ENCODE data around the gene SH2D3A.
"Not testable (repeated sequence)": the region's sequence is repeated elsewhere in the genome, so short reads cannot be mapped to it uniquely, and the experiment has no call there.

DNA sequence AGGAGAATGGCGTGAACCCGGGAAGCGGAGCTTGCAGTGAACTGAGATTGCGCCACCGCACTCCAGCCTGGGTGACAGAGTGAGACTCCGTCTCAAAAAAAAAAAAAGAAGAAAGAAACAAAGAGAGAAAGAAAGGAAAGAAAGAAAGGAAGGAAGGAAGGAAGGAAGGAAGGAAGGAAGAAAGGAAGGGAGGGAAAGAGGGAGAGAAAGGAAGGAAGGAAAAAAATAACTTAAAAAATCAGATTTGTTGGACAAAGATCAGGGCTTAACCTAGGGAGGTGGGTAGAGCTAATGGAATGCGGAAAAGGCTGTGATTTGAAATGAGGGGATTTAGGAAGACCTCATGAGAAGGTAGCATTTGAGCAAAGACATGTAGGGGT is 4.4 kb upstream of the SH2D3A start:
- TF ChIP-seq, protein P1, sequence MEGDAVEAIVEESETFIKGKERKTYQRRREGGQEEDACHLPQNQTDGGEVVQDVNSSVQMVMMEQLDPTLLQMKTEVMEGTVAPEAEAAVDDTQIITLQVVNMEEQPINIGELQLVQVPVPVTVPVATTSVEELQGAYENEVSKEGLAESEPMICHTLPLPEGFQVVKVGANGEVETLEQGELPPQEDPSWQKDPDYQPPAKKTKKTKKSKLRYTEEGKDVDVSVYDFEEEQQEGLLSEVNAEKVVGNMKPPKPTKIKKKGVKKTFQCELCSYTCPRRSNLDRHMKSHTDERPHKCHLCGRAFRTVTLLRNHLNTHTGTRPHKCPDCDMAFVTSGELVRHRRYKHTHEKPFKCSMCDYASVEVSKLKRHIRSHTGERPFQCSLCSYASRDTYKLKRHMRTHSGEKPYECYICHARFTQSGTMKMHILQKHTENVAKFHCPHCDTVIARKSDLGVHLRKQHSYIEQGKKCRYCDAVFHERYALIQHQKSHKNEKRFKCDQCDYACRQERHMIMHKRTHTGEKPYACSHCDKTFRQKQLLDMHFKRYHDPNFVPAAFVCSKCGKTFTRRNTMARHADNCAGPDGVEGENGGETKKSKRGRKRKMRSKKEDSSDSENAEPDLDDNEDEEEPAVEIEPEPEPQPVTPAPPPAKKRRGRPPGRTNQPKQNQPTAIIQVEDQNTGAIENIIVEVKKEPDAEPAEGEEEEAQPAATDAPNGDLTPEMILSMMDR (IDR thresholded peaks at IDR 0.05 in 2 of 3, conservative IDR thresholded peaks at IDR 0.05 in 1 of 3; ENCODE audit: borderline replicate concordance in 1 of 3, insufficient read depth in 1 of 3, low read depth in 2 of 3, low read length in 2 of 3): not testable (repeated sequence)
- TF ChIP-seq POLR2A (IDR thresholded peaks at IDR 0.05; ENCODE audit: borderline replicate concordance, extremely low read depth, insufficient read depth, insufficient read length); ZNF274 (IDR thresholded peaks at IDR 0.05; ENCODE audit: low read depth, low read length); SIN3A (IDR thresholded peaks at IDR 0.05; ENCODE audit: low read depth); MAX (IDR thresholded peaks at IDR 0.05); EZH2 (IDR thresholded peaks at IDR 0.05); SP1 (IDR thresholded peaks at IDR 0.05; ENCODE audit: low read depth): not testable (repeated sequence)
- TF ChIP-seq, protein P2, sequence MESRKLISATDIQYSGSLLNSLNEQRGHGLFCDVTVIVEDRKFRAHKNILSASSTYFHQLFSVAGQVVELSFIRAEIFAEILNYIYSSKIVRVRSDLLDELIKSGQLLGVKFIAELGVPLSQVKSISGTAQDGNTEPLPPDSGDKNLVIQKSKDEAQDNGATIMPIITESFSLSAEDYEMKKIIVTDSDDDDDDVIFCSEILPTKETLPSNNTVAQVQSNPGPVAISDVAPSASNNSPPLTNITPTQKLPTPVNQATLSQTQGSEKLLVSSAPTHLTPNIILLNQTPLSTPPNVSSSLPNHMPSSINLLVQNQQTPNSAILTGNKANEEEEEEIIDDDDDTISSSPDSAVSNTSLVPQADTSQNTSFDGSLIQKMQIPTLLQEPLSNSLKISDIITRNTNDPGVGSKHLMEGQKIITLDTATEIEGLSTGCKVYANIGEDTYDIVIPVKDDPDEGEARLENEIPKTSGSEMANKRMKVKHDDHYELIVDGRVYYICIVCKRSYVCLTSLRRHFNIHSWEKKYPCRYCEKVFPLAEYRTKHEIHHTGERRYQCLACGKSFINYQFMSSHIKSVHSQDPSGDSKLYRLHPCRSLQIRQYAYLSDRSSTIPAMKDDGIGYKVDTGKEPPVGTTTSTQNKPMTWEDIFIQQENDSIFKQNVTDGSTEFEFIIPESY (IDR thresholded peaks at IDR 0.05; ENCODE audit: extremely low read depth, insufficient replicate concordance, low read length): not testable (repeated sequence)
- TF ChIP-seq, protein P3, sequence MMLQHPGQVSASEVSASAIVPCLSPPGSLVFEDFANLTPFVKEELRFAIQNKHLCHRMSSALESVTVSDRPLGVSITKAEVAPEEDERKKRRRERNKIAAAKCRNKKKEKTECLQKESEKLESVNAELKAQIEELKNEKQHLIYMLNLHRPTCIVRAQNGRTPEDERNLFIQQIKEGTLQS (IDR thresholded peaks at IDR 0.05): not testable (repeated sequence)

All from HCT116 (cell line).